GM12801 (cell line): ENCODE measurements around the gene HNF1B.

Source experiments
- TF ChIP-seq, protein P1 (sequence below): IDR thresholded peaks from one replicate; pipeline ENCODE4 v1.5.1; 2011; ENCODE audit warnings: control low read depth; ENCODE audit not compliant: insufficient read length; ENCODE audit errors: extremely low read depth

HNF1B gene

DNA sequence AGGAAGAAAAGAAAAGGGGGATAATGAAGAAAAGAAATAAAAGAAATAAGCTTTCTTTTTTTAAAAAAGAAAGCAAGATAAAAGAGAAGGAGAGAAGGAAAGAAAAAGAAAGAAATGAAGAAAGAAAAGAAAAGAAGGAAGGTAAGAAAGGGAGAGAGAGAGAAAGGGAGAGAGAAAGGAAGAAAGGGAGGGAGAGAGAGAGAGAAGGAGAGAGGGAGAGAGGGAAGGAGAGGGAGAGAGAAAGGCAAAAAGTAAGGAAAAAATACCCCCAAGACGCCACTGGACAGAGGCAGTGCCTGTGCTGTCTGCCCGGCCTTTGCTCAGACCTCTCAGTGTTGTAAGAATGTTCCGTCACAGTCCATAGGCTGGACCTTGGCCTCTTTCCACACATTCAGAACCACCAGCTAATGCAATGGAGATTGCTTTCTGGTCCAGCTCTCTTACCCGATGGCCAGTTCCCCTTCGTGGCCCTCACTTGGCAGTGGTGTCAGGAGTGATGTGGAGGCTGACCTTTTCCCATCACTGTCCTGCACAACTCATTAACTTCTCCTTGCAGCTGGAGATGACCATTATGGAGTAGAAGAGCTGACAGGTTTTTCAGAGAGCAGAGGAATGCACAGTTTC lies 14.3 kb upstream of the HNF1B start:
- TF ChIP-seq, protein P1, sequence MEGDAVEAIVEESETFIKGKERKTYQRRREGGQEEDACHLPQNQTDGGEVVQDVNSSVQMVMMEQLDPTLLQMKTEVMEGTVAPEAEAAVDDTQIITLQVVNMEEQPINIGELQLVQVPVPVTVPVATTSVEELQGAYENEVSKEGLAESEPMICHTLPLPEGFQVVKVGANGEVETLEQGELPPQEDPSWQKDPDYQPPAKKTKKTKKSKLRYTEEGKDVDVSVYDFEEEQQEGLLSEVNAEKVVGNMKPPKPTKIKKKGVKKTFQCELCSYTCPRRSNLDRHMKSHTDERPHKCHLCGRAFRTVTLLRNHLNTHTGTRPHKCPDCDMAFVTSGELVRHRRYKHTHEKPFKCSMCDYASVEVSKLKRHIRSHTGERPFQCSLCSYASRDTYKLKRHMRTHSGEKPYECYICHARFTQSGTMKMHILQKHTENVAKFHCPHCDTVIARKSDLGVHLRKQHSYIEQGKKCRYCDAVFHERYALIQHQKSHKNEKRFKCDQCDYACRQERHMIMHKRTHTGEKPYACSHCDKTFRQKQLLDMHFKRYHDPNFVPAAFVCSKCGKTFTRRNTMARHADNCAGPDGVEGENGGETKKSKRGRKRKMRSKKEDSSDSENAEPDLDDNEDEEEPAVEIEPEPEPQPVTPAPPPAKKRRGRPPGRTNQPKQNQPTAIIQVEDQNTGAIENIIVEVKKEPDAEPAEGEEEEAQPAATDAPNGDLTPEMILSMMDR, result no peak

DNA sequence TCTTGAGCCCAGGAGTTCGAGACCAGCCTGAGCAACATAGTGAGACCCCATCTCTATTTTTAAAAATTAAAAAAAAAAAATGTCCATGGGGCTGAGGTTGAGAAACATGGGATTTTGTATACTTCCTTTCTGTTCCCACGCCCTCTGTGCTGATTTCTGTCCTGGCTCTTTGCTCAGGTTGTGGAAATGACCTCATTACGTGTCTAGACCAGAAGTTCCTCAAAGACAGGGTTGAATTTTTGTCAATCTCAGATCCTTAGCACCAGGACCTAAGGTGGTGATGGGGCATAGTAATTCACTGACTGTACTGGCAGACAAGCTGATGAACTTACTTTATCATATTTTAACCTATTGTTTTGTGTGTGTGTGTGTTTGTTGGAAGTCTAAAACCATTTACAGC lies 11.2 kb upstream of the HNF1B start:
- TF ChIP-seq, protein P1, result no peak

DNA sequence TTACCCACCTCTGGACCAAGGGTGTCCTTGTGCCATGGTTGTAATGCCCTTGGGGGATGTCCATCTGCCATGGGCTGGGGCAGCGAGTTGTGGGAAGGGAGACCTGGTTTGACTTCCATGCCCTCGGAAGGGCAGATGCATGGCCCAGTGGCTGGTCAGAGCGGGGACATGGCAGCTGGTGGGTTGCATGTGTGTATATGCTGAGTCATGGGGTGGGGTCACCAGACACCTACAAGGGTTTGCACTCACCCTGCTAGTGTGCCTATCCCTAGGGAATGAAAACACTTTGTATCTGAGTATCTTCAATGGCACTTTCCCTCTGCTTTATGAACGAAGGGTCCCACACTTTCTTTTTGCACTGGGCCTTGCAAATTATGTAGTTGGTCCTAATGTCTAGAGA lies 10.6 kb upstream of the HNF1B start:
- TF ChIP-seq, protein P1, result no peak

DNA sequence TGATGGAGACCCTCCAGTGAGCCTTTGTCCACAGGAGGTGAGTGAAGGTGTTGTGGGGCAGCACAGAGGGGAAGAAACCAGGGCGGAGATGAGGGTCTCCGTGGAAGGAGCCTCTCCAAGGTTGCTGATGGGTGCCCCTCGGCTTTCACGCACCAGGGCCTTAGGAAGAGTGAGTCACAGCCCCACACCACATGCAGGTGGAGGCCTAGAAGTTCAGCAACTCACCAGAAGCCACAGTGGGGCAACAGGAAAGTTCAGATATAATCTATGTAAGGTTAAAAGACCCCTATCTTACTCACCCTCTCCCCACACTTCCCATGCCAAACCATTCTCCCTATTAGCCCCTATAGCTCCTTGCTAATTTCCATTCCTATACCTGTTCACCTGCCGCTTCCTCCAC lies 9.5 kb upstream of the HNF1B start:
- TF ChIP-seq, protein P1, result no peak

DNA sequence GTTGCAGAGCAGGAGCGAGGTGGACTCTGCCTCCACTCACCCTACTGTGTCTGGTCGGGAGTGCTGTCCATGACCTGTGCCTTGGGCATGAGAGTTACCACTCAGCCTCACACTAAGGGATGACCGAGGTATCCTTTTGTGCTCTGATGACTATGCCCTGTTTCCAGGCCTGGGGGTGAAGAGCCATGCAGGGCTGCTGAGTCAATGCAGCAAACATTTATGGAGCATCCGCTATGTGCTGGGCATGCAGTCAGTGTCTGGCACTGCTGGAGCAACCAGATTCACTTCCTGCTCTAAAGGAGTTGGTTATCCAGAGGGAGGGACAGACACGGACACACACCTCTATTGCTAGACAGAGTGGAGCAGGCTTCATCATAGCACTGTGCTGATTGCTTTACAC lies 7.6 kb upstream of the HNF1B start:
- TF ChIP-seq, protein P1, result no peak

DNA sequence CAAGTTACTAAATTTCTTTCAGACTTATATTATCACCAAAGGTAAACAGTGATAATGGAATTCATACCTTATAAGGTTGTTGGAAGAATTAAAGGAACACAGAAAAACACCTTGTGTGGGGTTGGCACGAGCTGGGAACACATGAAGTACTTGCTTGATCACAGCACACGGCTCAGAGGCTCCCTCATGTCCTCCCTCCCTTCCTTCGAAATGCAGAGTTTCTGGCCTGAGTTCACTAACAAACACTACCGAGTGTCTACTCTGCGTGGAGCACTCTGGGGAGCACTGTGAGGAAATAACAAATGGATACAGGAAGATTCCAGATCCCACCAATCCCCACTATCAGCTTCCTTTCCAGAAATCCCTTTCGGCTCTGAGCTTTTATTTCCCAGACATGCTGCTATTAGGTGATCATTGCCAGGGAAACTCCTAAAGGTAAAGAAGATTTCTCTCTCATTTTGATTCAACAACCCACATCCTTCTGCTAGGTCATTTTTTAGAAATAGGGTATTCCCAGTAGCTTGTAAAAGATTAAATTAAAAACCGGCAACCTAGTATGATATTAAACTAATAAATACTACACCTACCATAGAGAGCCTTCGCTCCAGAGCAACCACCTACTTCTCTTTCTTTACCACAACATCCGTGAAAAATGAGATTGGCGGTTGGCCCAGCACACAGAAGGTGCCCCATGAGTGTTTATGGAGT lies 6.1 kb upstream of the HNF1B start:
- TF ChIP-seq, protein P1, result no peak

DNA sequence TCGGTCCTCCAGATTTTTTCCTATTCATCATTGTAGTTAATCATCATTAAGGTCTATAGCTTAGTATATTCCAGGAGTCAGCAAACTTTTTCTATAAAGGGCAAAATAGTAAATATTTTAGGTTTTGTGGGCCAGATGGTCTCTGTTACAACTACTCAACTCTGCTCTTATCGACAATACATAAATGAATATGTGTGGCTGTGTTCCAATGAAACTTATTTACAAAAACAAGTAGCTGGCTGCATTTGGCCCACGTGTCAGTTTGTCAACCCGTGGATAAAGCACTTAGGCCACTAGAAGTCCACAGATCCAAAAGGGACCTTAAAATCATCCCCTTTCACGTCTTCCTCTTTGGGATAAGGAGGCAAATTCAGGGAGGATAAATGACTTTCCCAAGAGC lies 5.4 kb upstream of the HNF1B start:
- TF ChIP-seq, protein P1, result no peak
